NB4 (cell line): ENCODE measurements around the gene NPPC.

Experiments used
- DNase-seq: peaks from one replicate; pipeline ENCODE4 v3.0.0; 2010; ENCODE audit warnings: low read depth
- H3K4me3 ChIP-seq: one replicate; pipeline ENCODE4 v1.5.1; 2011; ENCODE audit warnings: mild to moderate bottlenecking, low read depth, low read length, moderate library complexity
- CTCF ChIP-seq: IDR thresholded peaks from one replicate; pipeline ENCODE4 v1.5.1; 2012; ENCODE audit warnings: low read depth, low read length
- MAX ChIP-seq: IDR thresholded peaks from 2 replicates; pipeline ENCODE4 v1.6.1; 2011; ENCODE audit warnings: low read depth, low read length
- MYC ChIP-seq: IDR thresholded peaks from 2 replicates; pipeline ENCODE4 v1.6.1; 2011; ENCODE audit warnings: low read depth, low read length
- POLR2A ChIP-seq: IDR thresholded peaks from 2 replicates; pipeline ENCODE4 v1.6.1; 2011; ENCODE audit warnings: mild to moderate bottlenecking; ENCODE audit not compliant: insufficient read length; ENCODE audit errors: extremely low read depth

NPPC gene

GRCh38 chr2:231929961-231930592 lies 3.9 kb upstream of the NPPC start:
- DNase-seq: peak; percentile 59
- H3K4me3 ChIP-seq: no peak overlapping the region
- TF ChIP-seq POLR2A (no peak), CTCF (peak; percentile 87)

- no peak for DNase-seq
- TF ChIP-seq CTCF (no peak), MYC (no peak), MAX (no peak), POLR2A (no peak)
- no peak overlapping the region for H3K4me3 ChIP-seq
Measured at GRCh38 chr2:231928901-231929725, 2.9 kb upstream of the NPPC start.

GRCh38 chr2:231928481-231928880 lies 2.3 kb upstream of the NPPC start:
- DNase-seq: no peak
- H3K4me3 ChIP-seq: no peak overlapping the region
- no peak for TF ChIP-seq MAX
- no peak for TF ChIP-seq CTCF
- no peak for TF ChIP-seq POLR2A
- TF ChIP-seq MYC: no peak

GRCh38 chr2:231927566-231927890 lies 1.3 kb upstream of the NPPC start:
- H3K4me3 ChIP-seq: no peak overlapping the region
- no peak for DNase-seq
- TF ChIP-seq MYC (no peak), MAX (no peak), CTCF (no peak), POLR2A (no peak)

- H3K4me3 ChIP-seq: no peak overlapping the region
- DNase-seq: peak; percentile 62
- TF ChIP-seq POLR2A: no peak
- TF ChIP-seq MAX: no peak; the same call in 1 of the 2 replicates
- no peak for TF ChIP-seq MYC
- no peak for TF ChIP-seq CTCF
Measured at GRCh38 chr2:231926761-231927565, 767 bp upstream of the NPPC start.
